GM12878 (cell line): ENCODE data around the gene GALK1. TPM values are rescaled to one million over a fixed set of nuclear protein-coding genes. Genes with fewer than 3 reads are reported as not detected.

Experiments
- ATAC-seq: fragments of 200-7000 bp; cut with Tn5 transposase; 3 replicates; pipeline ENCODE4 v1.9.1; 2020; ENCODE audit warnings: mild to moderate bottlenecking, moderate library complexity
- BruUV-seq: library from RNA; stranded (reverse); fragments of 400-500 nt; replicated peaks from 2 replicates; lab custom pipeline; 2021; lab: Mats Ljungman, UMichigan
- CTCF ChIA-PET: fragments of 300-600 bp; sonication (Branson Sonifier 250); formaldehyde crosslinking; extraction: SDS; loops from one replicate; lab custom pipeline; 2021; ENCODE audit warnings: inconsistent platforms; lab: Yijun Ruan, JAX
- POLR2A ChIA-PET: fragments of 350-600 bp; formaldehyde crosslinking; extraction: SDS; loops from one replicate; lab custom pipeline; 2021; ENCODE audit warnings: inconsistent platforms; lab: Charles Lee
- RAD21 ChIA-PET: fragments of 300-600 bp; sonication (Branson Sonifier 250); formaldehyde crosslinking; loops from one replicate; lab custom pipeline; 2023; ENCODE audit warnings: antibody characterized with exemption; ENCODE audit not compliant: unreplicated experiment; lab: Charles Lee
- SMC1A ChIA-PET: fragments of 300-600 bp; sonication (Branson Sonifier 250); formaldehyde crosslinking; loops from one replicate; lab custom pipeline; 2023; ENCODE audit not compliant: unreplicated experiment, uncharacterized antibody; lab: Charles Lee
- DNase-seq: peaks from one replicate; pipeline ENCODE4 v3.0.0-alpha.2; 2011; ENCODE audit warnings: low read depth, low spot score
- FAIRE-seq: peaks from 3 replicates; lab custom pipeline; 2011; peaks lifted over from hg19 to GRCh38; lab: Jason Lieb, UNC
- H2AFZ ChIP-seq: 2 replicates; pipeline ENCODE4 v1.6.0; 2011; ENCODE audit warnings: low read depth, low read length, control low read depth; ENCODE audit not compliant: control insufficient read depth
- H3K27ac ChIP-seq: 2 replicates; pipeline ENCODE4 v1.5.1; 2011; ENCODE audit warnings: control low read depth; ENCODE audit not compliant: control insufficient read depth, insufficient read depth
- H3K27me3 ChIP-seq, 2 experiments: replicated peaks in 1 of 2; 2 replicates each; pipeline versions ENCODE4 v1.6.0 to v1.6.1; 2011; ENCODE audit warnings: low read length in 1 of 2; ENCODE audit not compliant: control insufficient read depth in 2 of 2, insufficient read depth in 2 of 2
- H3K36me3 ChIP-seq, 2 experiments: 2 replicates each; pipeline ENCODE4 v1.5.1; 2011; ENCODE audit warnings: low read length in 1 of 2; ENCODE audit not compliant: control insufficient read depth in 2 of 2, insufficient read depth in 2 of 2
- H3K4me1 ChIP-seq: 2 replicates; pipeline ENCODE4 v1.6.1; 2011; ENCODE audit warnings: mild to moderate bottlenecking, low read length, moderate library complexity, mixed read lengths; ENCODE audit not compliant: control insufficient read depth, insufficient read depth
- H3K4me2 ChIP-seq: 2 replicates; pipeline ENCODE4 v1.6.0; 2011; ENCODE audit warnings: control low read depth; ENCODE audit not compliant: control insufficient read depth, insufficient read depth
- H3K4me3 ChIP-seq: fragments of 200-600 bp; sonication (generic); 2 replicates; pipeline ENCODE4 v1.5.1; 2016
- H3K79me2 ChIP-seq: 2 replicates; pipeline ENCODE4 v1.6.0; 2011; ENCODE audit warnings: low read length; ENCODE audit not compliant: control insufficient read depth, insufficient read depth
- H3K9ac ChIP-seq: 2 replicates; pipeline ENCODE4 v1.8.0; 2011; ENCODE audit warnings: low read length, control low read depth, mixed read lengths; ENCODE audit not compliant: control insufficient read depth, insufficient read depth
- H3K9me3 ChIP-seq: replicated peaks from 3 replicates; pipeline ENCODE4 v1.5.1; 2011; ENCODE audit warnings: mild to moderate bottlenecking, low read length; ENCODE audit not compliant: control insufficient read depth, insufficient read depth
- H4K20me1 ChIP-seq: 2 replicates; pipeline ENCODE4 v1.6.0; 2011; ENCODE audit not compliant: control insufficient read depth, insufficient read depth
- DPF2 ChIP-seq: fragments of 450-650 bp; IDR thresholded peaks from 2 replicates; pipeline ENCODE4 v1.6.1; 2017; ENCODE audit warnings: mild to moderate bottlenecking
- EED ChIP-seq: sonication (generic); IDR thresholded peaks from 2 replicates; pipeline ENCODE4 v1.6.1; 2016; ENCODE audit warnings: antibody characterized with exemption, low read depth
- IRF4 ChIP-seq: IDR thresholded peaks from 2 replicates; pipeline ENCODE4 v1.6.1; 2011; ENCODE audit warnings: low read depth, low read length
- KLF5 ChIP-seq: fragments of 450-650 bp; IDR thresholded peaks from 2 replicates; pipeline ENCODE4 v1.6.1; 2014; ENCODE audit warnings: mild to moderate bottlenecking; ENCODE audit not compliant: partially characterized antibody
- MXI1 ChIP-seq: fragments of 150-350 bp; IDR thresholded peaks from 2 replicates; pipeline ENCODE4 v1.6.1; 2011; ENCODE audit warnings: low read depth, mild to moderate bottlenecking, inconsistent platforms, low read length, improper control_type of control experiment
- RBBP5 ChIP-seq: fragments of 200-600 bp; sonication (generic); conservative IDR thresholded peaks from 2 replicates; pipeline ENCODE4 v1.6.1; 2016
- SIX5 ChIP-seq: IDR thresholded peaks from 2 replicates; pipeline ENCODE4 v1.6.1; 2011; ENCODE audit warnings: mild to moderate bottlenecking, low read depth, low read length, moderate library complexity; ENCODE audit not compliant: severe bottlenecking
- ZZZ3 ChIP-seq: IDR thresholded peaks from 2 replicates; pipeline ENCODE4 v1.6.1; 2011; ENCODE audit warnings: low read depth; ENCODE audit not compliant: control insufficient read depth, insufficient read length
- WGBS: methylation state at CpG from one replicate; pipeline ENCODE4 v1.1.6; 2016; ENCODE audit warnings: low lambda C conversion rate; ENCODE audit not compliant: insufficient replicate concordance, insufficient coverage; ENCODE audit errors: missing lambda C conversion rate; 5-methylcytosine and 5-hydroxymethylcytosine counted together
- in situ Hi-C: fragments of 300-500 bp; cut with MboI; formaldehyde crosslinking; loops from 9 replicates; pipeline ENCODE4 v1.14.3; 2018; ENCODE audit warnings: mixed read lengths
- intact Hi-C: fragments of 100-400 bp; cut with micrococcal nuclease; formaldehyde crosslinking; loops from one replicate; pipeline ENCODE4 v1.14.2; 2022; ENCODE audit not compliant: unreplicated experiment
- polyA plus RNA-seq, 11 experiments: library from polyadenylated mRNA; depleted of rRNA in 4 of 11; unstranded in 6 of 11; stranded (reverse) in 5 of 11; fragments of >200 nt; fragmentation: Nextera tagmentation in 4 of 11; fragmentation: Illumina TruSeq in 1 of 11; extraction: Ambion mirVana in 4 of 11; extraction: Trizol in 1 of 11; gene quantifications; 1 replicate in 1 of 11; 2 replicates in 10 of 11; pipeline versions ENCODE4 v1.2.1 to v1.2.3, GENCODE V29; 2011 to 2016; ENCODE audit warnings: inconsistent platforms in 2 of 11, missing spikeins in 2 of 11, low read depth in 1 of 11
- total RNA-seq, 4 experiments: library from RNA; depleted of rRNA in 3 of 4; stranded (reverse); fragments of >200 nt in 3 of 4; fragmentation: Illumina TruSeq in 1 of 4; extraction: Trizol in 1 of 4; gene quantifications; 2 replicates each; pipeline versions ENCODE4 v1.2.1 to v1.2.3, GENCODE V29; 2013 to 2021
- TF ChIP-seq, protein P1 (sequence below): fragments of 450-650 bp; IDR thresholded peaks from 2 replicates; pipeline ENCODE4 v1.6.1; 2016; ENCODE audit warnings: mild to moderate bottlenecking
- TF ChIP-seq, protein P2 (sequence below): IDR thresholded peaks from 2 replicates; pipeline ENCODE4 v1.6.1; 2012; ENCODE audit warnings: low read depth, low read length, improper control_type of control experiment

GALK1 gene
- total and polyA plus RNA-seq, 10 of the 15 experiments (the other 5 are each of a cell fraction or from before 2014, with no cell fraction given), result 0.21 to 43.8 (median 21.4) TPM

DNA sequence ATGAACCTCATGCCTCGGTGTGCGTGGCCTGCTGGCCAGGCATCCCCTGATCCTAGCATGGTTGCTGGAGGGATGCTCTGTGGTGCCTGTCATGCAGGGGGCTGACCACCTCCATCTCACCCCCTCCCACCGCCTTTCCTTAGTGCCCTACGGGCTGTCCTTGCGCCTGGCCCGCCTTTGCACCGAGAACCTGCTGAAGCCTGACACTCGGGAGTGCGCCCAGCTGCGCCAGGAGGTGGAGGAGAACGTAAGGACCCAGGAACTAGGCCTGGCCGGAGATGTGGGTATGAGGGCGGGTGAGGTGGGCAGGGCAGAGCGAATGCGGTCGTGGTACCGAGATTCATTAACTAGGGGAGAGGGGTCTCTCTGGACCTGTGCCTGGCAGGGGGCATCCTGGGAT lies 24.8 kb downstream of the GALK1 start:
- H3K27me3 ChIP-seq, result no peaks in the 10 kb centered on the region
- FAIRE-seq (no peak), DNase-seq (no peak), ATAC-seq (no peak)
- H2AFZ ChIP-seq, result no peak overlapping the region
- ChIA-PET RAD21 (no interaction called here), POLR2A (no interaction called here), CTCF (interaction anchor here (2.8 kb wide), 1 partner anchor 53 kb away, joined by 8 read pairs; no protein-coding TSS in a partner anchor), SMC1A (interaction anchor here (0.9 to 2.8 kb wide), 2 partner anchors 8 to 69 kb away, joined by 3 to 18 read pairs; no protein-coding TSS in a partner anchor)
- WGBS, result 72% methylated on average over 17 of the region's 17 CpGs
- intact Hi-C loops (no loop called here), in situ Hi-C loops (loop anchor here (5.0 to 10.0 kb wide), 2 partner anchors 105 to 313 kb away; partner anchors contain the start of gene SMIM5)
- no peaks in the 10 kb centered on the region for H3K79me2 ChIP-seq
- no peaks in the 10 kb centered on the region for H4K20me1 ChIP-seq
- peaks cover 4% of the 10 kb centered on the region for H3K4me1 ChIP-seq
- no TSS peak for BruUV-seq
- H3K27ac ChIP-seq, result no peak overlapping the region
- no peaks in the 10 kb centered on the region for H3K9me3 ChIP-seq
- H3K4me3 ChIP-seq, result no peak overlapping the region
- H3K36me3 ChIP-seq, result no peaks in the 10 kb centered on the region
- H3K4me2 ChIP-seq, result no peak overlapping the region
- TF ChIP-seq EED, result no peak
- TF ChIP-seq DPF2, result no peak
- TF ChIP-seq SIX5, result no peak
- TF ChIP-seq, protein P1, sequence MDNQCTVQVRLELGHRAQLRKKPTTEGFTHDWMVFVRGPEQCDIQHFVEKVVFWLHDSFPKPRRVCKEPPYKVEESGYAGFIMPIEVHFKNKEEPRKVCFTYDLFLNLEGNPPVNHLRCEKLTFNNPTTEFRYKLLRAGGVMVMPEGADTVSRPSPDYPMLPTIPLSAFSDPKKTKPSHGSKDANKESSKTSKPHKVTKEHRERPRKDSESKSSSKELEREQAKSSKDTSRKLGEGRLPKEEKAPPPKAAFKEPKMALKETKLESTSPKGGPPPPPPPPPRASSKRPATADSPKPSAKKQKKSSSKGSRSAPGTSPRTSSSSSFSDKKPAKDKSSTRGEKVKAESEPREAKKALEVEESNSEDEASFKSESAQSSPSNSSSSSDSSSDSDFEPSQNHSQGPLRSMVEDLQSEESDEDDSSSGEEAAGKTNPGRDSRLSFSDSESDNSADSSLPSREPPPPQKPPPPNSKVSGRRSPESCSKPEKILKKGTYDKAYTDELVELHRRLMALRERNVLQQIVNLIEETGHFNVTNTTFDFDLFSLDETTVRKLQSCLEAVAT, result no peak
- TF ChIP-seq MXI1, result no peak
- no peak for TF ChIP-seq IRF4
- no peak for TF ChIP-seq ZZZ3
- TF ChIP-seq RBBP5, result no peak
- TF ChIP-seq, protein P2, sequence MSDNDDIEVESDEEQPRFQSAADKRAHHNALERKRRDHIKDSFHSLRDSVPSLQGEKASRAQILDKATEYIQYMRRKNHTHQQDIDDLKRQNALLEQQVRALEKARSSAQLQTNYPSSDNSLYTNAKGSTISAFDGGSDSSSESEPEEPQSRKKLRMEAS, result no peak
- no peak for TF ChIP-seq KLF5
- no peak overlapping the region for H3K9ac ChIP-seq
